Measurements from ENCODE around the gene PIGK. TPM values are rescaled to one million over a fixed set of nuclear protein-coding genes. Genes with fewer than 3 reads are reported as not detected.
A peak's percentile ranks its signal among the peaks of the same experiment; 100 is the strongest.

Gene PIGK
- total and polyA plus RNA-seq, 5 donors: 20.9 to 40.1 (median 36.0) TPM

DNA sequence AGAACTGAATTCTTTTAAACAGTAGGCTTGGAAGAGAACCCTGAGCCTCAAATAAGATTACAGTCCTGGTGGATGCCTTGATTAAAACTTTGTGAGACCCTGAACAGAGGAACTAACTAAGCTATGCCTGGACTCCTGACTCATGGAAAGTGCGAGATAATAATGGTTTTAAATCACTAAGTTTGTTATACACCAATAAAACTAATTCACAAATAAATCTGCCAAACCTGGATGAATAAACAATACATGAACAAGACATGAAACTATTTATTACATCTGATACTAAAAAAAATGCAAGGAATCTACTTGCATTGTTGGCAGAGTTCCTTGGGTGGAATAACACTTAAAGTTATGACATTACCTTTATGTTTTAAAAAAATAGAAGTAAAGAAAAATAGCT lies 118.4 kb downstream of the PIGK start:
- ATAC-seq: no peak
- no peaks in the 10 kb centered on the region for H3K27me3 ChIP-seq (ENCODE audit: control insufficient read depth, insufficient read depth)
- H3K9me3 ChIP-seq (ENCODE audit: control insufficient read depth, low read length): no peaks in the 10 kb centered on the region
- no peak overlapping the region for H3K27ac ChIP-seq (ENCODE audit: low read length)
- no peak for DNase-seq
- no peak overlapping the region for H3K4me3 ChIP-seq (ENCODE audit: low read length)
- intact Hi-C loops (cut with DNase I): no loop called here
- whole genome bisulfite sequencing: 96% methylated on average over 1 of the region's 1 CpG
- no peaks in the 10 kb centered on the region for H3K4me1 ChIP-seq (ENCODE audit: control insufficient read depth, insufficient read depth, low read length)

GRCh38 chr1:77096496-77097255 lies 122.6 kb downstream of the PIGK start:
- DNase-seq: no peak
- no peak overlapping the region for H3K27ac ChIP-seq (ENCODE audit: low read length)

DNA sequence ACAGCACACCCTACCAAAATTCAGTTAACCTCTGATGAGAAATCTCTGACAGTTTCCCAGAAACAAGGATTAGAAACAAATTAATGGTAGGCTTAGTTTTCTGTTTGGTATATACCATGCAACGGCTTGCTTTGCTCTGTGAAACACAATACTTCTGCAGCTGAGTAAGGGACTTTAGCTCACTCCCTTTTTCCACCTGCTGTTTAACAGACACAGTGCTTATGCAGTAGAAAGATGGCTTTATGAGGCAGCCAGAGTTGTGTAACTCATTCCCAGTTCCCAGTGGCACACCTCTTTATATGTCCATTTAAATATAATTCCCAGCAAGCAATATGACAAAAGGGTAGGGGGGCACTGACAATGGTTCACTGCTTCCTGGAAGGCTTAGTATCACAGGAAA lies 124.0 kb downstream of the PIGK start:
- no peak overlapping the region for H3K4me3 ChIP-seq (ENCODE audit: low read length)
- no peaks in the 10 kb centered on the region for H3K4me1 ChIP-seq (ENCODE audit: control insufficient read depth, insufficient read depth, low read length)
- H3K27ac ChIP-seq (ENCODE audit: low read length): no peak overlapping the region
- ATAC-seq (no peak), DNase-seq (no peak)
- intact Hi-C loops (cut with DNase I): no loop called here
- no peaks in the 10 kb centered on the region for H3K27me3 ChIP-seq (ENCODE audit: control insufficient read depth, insufficient read depth)
- 92% methylated on average over 1 of the region's 1 CpG for WGBS
- H3K9me3 ChIP-seq (ENCODE audit: control insufficient read depth, low read length): no peaks in the 10 kb centered on the region

More at GRCh38 chr1:77096496-77097255, 122.6 kb downstream of the PIGK start:
- H3K4me3 ChIP-seq (ENCODE audit: low read length): no peak overlapping the region
- ATAC-seq: no peak
- H3K9me3 ChIP-seq (ENCODE audit: control insufficient read depth, low read length): no peaks in the 10 kb centered on the region
- WGBS: 96% methylated on average over 9 of the region's 9 CpGs
- no peaks in the 10 kb centered on the region for H3K4me1 ChIP-seq (ENCODE audit: control insufficient read depth, insufficient read depth, low read length)
- intact Hi-C loops (cut with DNase I): no loop called here
- H3K27me3 ChIP-seq (ENCODE audit: control insufficient read depth, insufficient read depth): no peaks in the 10 kb centered on the region

GRCh38 chr1:77089756-77090155 lies 129.5 kb downstream of the PIGK start:
- Histone ChIP-seq H3K4me3 (ENCODE audit: low read length) (no peak overlapping the region), H3K4me1 (ENCODE audit: control insufficient read depth, insufficient read depth, low read length) (no peaks in the 10 kb centered on the region), H3K9me3 (ENCODE audit: control insufficient read depth, low read length) (no peaks in the 10 kb centered on the region), H3K27me3 (ENCODE audit: control insufficient read depth, insufficient read depth) (no peaks in the 10 kb centered on the region), H3K27ac (ENCODE audit: low read length) (no peak overlapping the region)
- DNase-seq: no peak
- ATAC-seq: no peak
- 57% methylated on average over 2 of the region's 2 CpGs for WGBS
- intact Hi-C loops (cut with DNase I): no loop called here

- no peak for ATAC-seq
- 96% methylated on average over 1 of the region's 1 CpG for WGBS
- intact Hi-C loops (cut with DNase I): no loop called here
- no peaks in the 10 kb centered on the region for H3K4me1 ChIP-seq (ENCODE audit: control insufficient read depth, insufficient read depth, low read length)
- no peak overlapping the region for H3K4me3 ChIP-seq (ENCODE audit: low read length)
- H3K9me3 ChIP-seq (ENCODE audit: control insufficient read depth, low read length): no peaks in the 10 kb centered on the region
- no peaks in the 10 kb centered on the region for H3K27me3 ChIP-seq (ENCODE audit: control insufficient read depth, insufficient read depth)
- no peak for DNase-seq
- no peak overlapping the region for H3K27ac ChIP-seq (ENCODE audit: low read length)
These were observed 134.1 kb downstream of the PIGK start for GRCh38 chr1:77085109-77085508.

DNA sequence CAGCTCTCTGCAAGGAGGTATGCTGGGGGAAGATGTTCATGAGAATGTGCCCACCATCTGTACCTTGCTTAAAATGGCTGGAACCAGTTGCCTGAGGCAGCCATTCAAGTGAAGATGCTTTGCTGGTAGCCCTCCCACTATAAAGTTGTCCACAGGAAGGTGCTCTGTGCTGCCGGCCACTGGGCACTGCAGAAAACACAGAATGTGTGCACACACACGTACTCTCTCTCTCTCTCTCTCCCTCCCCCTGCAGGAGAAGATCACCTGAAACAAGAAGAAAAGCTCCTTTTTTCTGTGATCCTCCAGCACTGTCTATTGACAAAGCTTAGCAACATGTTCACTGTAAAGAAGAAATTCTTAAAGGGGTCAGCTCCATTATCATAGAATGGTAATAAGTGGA lies 134.8 kb downstream of the PIGK start:
- H3K4me3 ChIP-seq (ENCODE audit: low read length): no peak overlapping the region
- no peak for DNase-seq
- no peaks in the 10 kb centered on the region for H3K4me1 ChIP-seq (ENCODE audit: control insufficient read depth, insufficient read depth, low read length)
- no peak for ATAC-seq
- H3K9me3 ChIP-seq (ENCODE audit: control insufficient read depth, low read length): no peaks in the 10 kb centered on the region
- WGBS: 67% methylated on average over 2 of the region's 2 CpGs
- H3K27me3 ChIP-seq (ENCODE audit: control insufficient read depth, insufficient read depth): no peaks in the 10 kb centered on the region
- intact Hi-C loops (cut with DNase I): no loop called here
- H3K27ac ChIP-seq (ENCODE audit: low read length): no peak overlapping the region

GRCh38 chr1:77081834-77082233 lies 137.4 kb downstream of the PIGK start:
- ATAC-seq (peak in 1 of 2 donors; percentile 33), DNase-seq (no peak)
- intact Hi-C loops (cut with DNase I): no loop called here
- Histone ChIP-seq H3K27me3 (ENCODE audit: control insufficient read depth, insufficient read depth) (no peaks in the 10 kb centered on the region), H3K4me1 (ENCODE audit: control insufficient read depth, insufficient read depth, low read length) (no peaks in the 10 kb centered on the region), H3K9me3 (ENCODE audit: control insufficient read depth, low read length) (no peaks in the 10 kb centered on the region), H3K4me3 (ENCODE audit: low read length) (no peak overlapping the region), H3K27ac (ENCODE audit: low read length) (no peak overlapping the region)
- 59% methylated on average over 4 of the region's 4 CpGs for WGBS

DNA sequence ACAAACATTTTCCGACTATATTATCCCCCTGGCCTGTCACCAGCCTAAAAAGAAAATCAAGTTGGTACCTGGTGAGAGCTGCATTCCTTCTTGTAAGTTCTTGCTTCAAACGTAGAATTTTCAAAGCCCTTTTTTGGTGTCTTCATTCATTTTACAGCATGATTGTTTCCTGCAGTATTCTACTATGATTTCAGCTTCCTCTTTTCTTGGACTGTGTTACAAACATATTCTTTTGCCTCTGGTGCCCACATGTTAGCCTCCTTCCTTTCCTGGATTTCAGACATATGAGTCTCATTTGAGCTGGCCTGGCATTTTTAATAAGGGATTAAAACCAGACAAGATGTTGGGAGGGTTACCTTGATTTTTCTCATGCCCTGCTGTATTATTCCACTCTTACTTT lies 142.5 kb downstream of the PIGK start:
- H3K27me3 ChIP-seq (ENCODE audit: control insufficient read depth, insufficient read depth): no peaks in the 10 kb centered on the region
- ATAC-seq (no peak), DNase-seq (no peak)
- H3K27ac ChIP-seq (ENCODE audit: low read length): no peak overlapping the region
- H3K4me3 ChIP-seq (ENCODE audit: low read length): no peak overlapping the region
- intact Hi-C loops (cut with DNase I): no loop called here
- no peaks in the 10 kb centered on the region for H3K9me3 ChIP-seq (ENCODE audit: control insufficient read depth, low read length)
- WGBS: 70% methylated on average over 2 of the region's 2 CpGs
- no peaks in the 10 kb centered on the region for H3K4me1 ChIP-seq (ENCODE audit: control insufficient read depth, insufficient read depth, low read length)

GRCh38 chr1:77068013-77068412 lies 151.2 kb downstream of the PIGK start:
- no peaks in the 10 kb centered on the region for H3K27me3 ChIP-seq (ENCODE audit: control insufficient read depth, insufficient read depth)
- 88% methylated on average over 2 of the region's 2 CpGs for whole genome bisulfite sequencing
- intact Hi-C loops (cut with DNase I): no loop called here
- ATAC-seq: no peak
- no peak overlapping the region for H3K4me3 ChIP-seq (ENCODE audit: low read length)
- H3K27ac ChIP-seq (ENCODE audit: low read length): no peak overlapping the region
- DNase-seq: no peak
- H3K9me3 ChIP-seq (ENCODE audit: control insufficient read depth, low read length): no peaks in the 10 kb centered on the region
- no peaks in the 10 kb centered on the region for H3K4me1 ChIP-seq (ENCODE audit: control insufficient read depth, insufficient read depth, low read length)

- no peak for DNase-seq
- intact Hi-C loops (cut with DNase I): no loop called here
- 74% methylated on average over 7 of the region's 7 CpGs for WGBS
These were observed 153.4 kb downstream of the PIGK start for GRCh38 chr1:77065693-77066342.

GRCh38 chr1:77064246-77064645 lies 155.0 kb downstream of the PIGK start:
- H3K9me3 ChIP-seq (ENCODE audit: control insufficient read depth, low read length): no peaks in the 10 kb centered on the region
- intact Hi-C loops (cut with DNase I): no loop called here
- no peak overlapping the region for H3K27ac ChIP-seq (ENCODE audit: low read length)
- no peak overlapping the region for H3K4me3 ChIP-seq (ENCODE audit: low read length)
- H3K4me1 ChIP-seq (ENCODE audit: control insufficient read depth, insufficient read depth, low read length): no peaks in the 10 kb centered on the region
- ATAC-seq (no peak), DNase-seq (no peak)
- no peaks in the 10 kb centered on the region for H3K27me3 ChIP-seq (ENCODE audit: control insufficient read depth, insufficient read depth)
- 71% methylated on average over 2 of the region's 2 CpGs for WGBS

More at GRCh38 chr1:77065693-77066342, 153.4 kb downstream of the PIGK start:
- ATAC-seq: no peak
- Histone ChIP-seq H3K4me3 (ENCODE audit: low read length) (no peak overlapping the region), H3K27ac (ENCODE audit: low read length) (no peak overlapping the region), H3K27me3 (ENCODE audit: control insufficient read depth, insufficient read depth) (no peaks in the 10 kb centered on the region), H3K4me1 (ENCODE audit: control insufficient read depth, insufficient read depth, low read length) (no peaks in the 10 kb centered on the region), H3K9me3 (ENCODE audit: control insufficient read depth, low read length) (no peaks in the 10 kb centered on the region)

All from right cardiac atrium (tissue), 5 donors.